Fibroblast of villous mesenchyme (primary cell): Measurements from ENCODE around the gene NIPSNAP3A. TPM values are rescaled to one million over a fixed set of nuclear protein-coding genes. Genes with fewer than 3 reads are reported as not detected.

Experiments used
- DNase-seq: peaks from one replicate; pipeline ENCODE4 v3.0.0-alpha.2; 2010; ENCODE audit warnings: low read depth
- H3K4me3 ChIP-seq: 2 replicates; pipeline ENCODE4 v1.5.1; 2011; ENCODE audit warnings: low read depth, mild to moderate bottlenecking, low read length
- CTCF ChIP-seq: IDR thresholded peaks from 2 replicates; pipeline ENCODE4 v1.5.1; 2012; ENCODE audit warnings: low read depth, mild to moderate bottlenecking, low read length; ENCODE audit not compliant: insufficient read depth
- total RNA-seq: library from RNA; depleted of rRNA; stranded (reverse); fragments of >200 nt; gene quantifications from 2 replicates; pipeline ENCODE4 v1.2.3, GENCODE V29; 2012

Gene NIPSNAP3A
- total RNA-seq, 1 donor: 51.4 TPM

GRCh38 chr9:104774132-104774531 is 26.6 kb downstream of the NIPSNAP3A start:
- peak; percentile 51 for DNase-seq
- no peak for TF ChIP-seq CTCF
- H3K4me3 ChIP-seq: no peak overlapping the region

GRCh38 chr9:104774831-104775573 is 27.5 kb downstream of the NIPSNAP3A start:
- TF ChIP-seq CTCF: no peak
- peak; percentile 26 for DNase-seq
- no peak overlapping the region for H3K4me3 ChIP-seq

DNA sequence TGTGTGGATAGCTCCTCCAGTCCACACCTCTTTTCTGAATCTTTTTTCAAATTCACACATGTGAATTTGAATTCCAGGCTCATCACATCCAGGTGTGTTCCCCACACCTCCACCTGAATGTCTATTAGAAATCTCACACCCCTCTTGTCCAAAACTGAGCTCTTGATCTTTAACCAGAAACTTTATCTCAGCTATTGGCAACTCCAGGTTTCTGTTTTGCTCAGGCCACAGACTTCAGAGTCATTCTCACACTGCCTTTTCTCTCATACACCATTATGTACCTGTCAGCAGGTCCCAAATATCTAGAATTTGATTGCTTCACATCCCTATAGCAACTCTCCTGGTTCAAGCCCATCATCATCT is 28.1 kb downstream of the NIPSNAP3A start:
- TF ChIP-seq CTCF: no peak
- no peak overlapping the region for H3K4me3 ChIP-seq
- no peak for DNase-seq

GRCh38 chr9:104775976-104776375 is 28.5 kb downstream of the NIPSNAP3A start:
- TF ChIP-seq CTCF: no peak
- no peak overlapping the region for H3K4me3 ChIP-seq
- no peak for DNase-seq

DNA sequence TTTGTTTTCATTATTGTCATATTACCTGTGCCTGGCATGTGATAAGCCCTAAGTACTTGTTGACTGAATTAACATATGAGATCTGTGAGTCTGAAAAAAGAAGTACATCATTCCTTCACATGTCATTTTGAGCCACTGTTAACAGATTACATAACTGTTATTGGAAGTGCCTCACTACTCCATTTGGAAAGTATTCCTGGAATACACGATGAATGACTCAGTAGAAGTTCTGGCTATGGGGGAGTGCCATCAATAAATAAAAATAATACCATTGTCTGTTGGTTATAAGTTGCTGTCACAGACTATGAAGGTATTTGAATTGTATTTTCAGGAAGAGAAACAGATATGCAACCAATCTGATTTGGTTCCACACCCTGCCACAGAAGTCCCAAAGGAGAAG is 29.3 kb downstream of the NIPSNAP3A start:
- TF ChIP-seq CTCF: no peak
- peak; percentile 30 for DNase-seq
- H3K4me3 ChIP-seq: no peak overlapping the region

DNA sequence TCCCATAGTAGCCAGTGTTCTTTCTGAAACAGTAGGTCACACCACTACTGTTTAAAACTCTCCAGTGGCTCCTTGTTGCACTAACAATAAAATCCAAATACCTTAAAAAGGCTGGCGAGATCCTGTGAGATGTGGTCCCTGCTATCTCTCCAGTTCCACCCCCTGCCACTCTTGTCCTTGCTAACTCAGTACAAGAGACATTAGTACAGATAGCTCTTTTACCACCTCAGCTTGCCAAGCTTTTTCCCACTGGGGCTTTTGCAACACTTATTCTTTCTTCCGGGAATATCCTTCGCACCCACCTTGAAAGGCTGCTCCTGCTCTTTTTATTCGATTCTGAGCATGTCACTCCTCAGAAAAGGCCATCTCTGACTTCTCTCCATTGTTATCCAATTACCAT is 31.3 kb downstream of the NIPSNAP3A start:
- TF ChIP-seq CTCF: no peak
- no peak for DNase-seq
- H3K4me3 ChIP-seq: no peak overlapping the region

- no peak for TF ChIP-seq CTCF
- no peak overlapping the region for H3K4me3 ChIP-seq
- no peak for DNase-seq
Measured at GRCh38 chr9:104779334-104779733, 31.9 kb downstream of the NIPSNAP3A start.
